Spleen (tissue), 7 donors: ENCODE measurements around the gene AP2M1.

ENCODE experiments used
- POLR2A ChIP-seq, 3 donors: fragments of 450-650 bp; IDR thresholded peaks; one replicate each; pipeline ENCODE4 v1.5.1; 2017; ENCODE audit warnings: antibody characterized with exemption in 3 of 3, mild to moderate bottlenecking in 1 of 3
- POLR2AphosphoS5 ChIP-seq, 3 donors: sonication (generic); formaldehyde crosslinking; IDR thresholded peaks; one replicate each; pipeline ENCODE4 v1.5.1; 2017; ENCODE audit warnings: antibody characterized with exemption in 3 of 3
- TF ChIP-seq, protein P1 (sequence below), 11 experiments: fragments of 200-600 bp in 7 of 11; fragments of 450-650 bp in 4 of 11; sonication (generic) in 4 of 11; IDR thresholded peaks in 8 of 11; conservative IDR thresholded peaks in 3 of 11; 1 replicate in 7 of 11; 2 replicates in 4 of 11; pipeline versions ENCODE4 v1.4.0 to v1.8.0; 2016 to 2021; ENCODE audit warnings: antibody characterized with exemption in 11 of 11, inconsistent platforms in 4 of 11, mild to moderate bottlenecking in 1 of 11
- donor health status: DM: no; HTN: no; CAD: no; lungs with moderate emphysema.
- donor health status: DM: no; HTN: no; CAD: no.
- donor health status: DM: no; HTN: no; CAD: no.

DNA sequence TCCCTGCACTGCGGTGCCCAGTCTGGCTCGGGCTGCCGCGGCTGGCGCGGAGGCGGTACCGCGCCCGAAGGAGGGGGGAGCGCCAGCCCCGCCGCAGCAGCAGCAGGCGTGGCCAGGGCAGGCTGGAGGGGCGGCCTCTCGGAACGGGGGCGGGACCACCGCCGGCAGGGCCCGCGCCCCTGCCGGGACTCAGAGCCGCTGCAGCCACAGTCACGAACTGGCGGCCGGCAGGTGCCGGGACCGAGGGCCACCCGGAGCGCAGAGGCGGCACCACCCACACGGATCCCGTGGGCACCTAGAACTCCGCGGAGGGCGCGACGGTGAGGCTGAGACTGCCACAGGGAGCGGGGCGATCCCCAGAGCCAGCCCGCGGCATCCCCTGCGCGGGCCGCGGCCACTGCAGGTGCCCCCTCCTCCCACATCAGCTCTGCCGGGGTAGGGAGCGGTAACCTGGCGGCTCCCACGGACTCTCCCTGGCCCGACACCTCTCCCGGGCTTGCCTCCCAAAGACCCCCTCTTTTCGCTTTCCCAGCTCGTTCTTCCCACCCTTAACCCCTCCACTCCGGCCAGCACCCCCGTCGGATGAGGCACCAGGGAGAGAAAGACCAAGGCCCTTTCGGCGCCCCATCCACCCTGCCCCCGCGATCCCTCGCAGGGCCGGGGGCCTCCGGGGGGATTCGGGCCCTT, 54.9 kb downstream of the AP2M1 start, which contains the start of gene VWA5B2:
- peak in 2 of 3 donors; percentile 30 to 37 for TF ChIP-seq POLR2AphosphoS5 (IDR thresholded peaks at IDR 0.05)
- TF ChIP-seq, protein P1, sequence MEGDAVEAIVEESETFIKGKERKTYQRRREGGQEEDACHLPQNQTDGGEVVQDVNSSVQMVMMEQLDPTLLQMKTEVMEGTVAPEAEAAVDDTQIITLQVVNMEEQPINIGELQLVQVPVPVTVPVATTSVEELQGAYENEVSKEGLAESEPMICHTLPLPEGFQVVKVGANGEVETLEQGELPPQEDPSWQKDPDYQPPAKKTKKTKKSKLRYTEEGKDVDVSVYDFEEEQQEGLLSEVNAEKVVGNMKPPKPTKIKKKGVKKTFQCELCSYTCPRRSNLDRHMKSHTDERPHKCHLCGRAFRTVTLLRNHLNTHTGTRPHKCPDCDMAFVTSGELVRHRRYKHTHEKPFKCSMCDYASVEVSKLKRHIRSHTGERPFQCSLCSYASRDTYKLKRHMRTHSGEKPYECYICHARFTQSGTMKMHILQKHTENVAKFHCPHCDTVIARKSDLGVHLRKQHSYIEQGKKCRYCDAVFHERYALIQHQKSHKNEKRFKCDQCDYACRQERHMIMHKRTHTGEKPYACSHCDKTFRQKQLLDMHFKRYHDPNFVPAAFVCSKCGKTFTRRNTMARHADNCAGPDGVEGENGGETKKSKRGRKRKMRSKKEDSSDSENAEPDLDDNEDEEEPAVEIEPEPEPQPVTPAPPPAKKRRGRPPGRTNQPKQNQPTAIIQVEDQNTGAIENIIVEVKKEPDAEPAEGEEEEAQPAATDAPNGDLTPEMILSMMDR (IDR thresholded peaks at IDR 0.05 in 8 of 11, conservative IDR thresholded peaks at IDR 0.05 in 3 of 11) = peak in 9 of 11 experiments; percentile 5 to 60 (median 42)
- TF ChIP-seq POLR2A (IDR thresholded peaks at IDR 0.05) = no peak
